Adipocyte (in vitro differentiated cells): ENCODE data around the gene GPR137B.
"Not testable (repeated sequence)": the region's sequence is repeated elsewhere in the genome, so short reads cannot be mapped to it uniquely, and the experiment has no call there.

Experiments
- DNase-seq: peaks from one replicate; pipeline ENCODE4 v3.0.0-alpha.2; 2015; ENCODE audit warnings: low read depth
- H3K27me3 ChIP-seq: replicated peaks from 2 replicates; pipeline ENCODE4 v1.7.0; 2013; ENCODE audit warnings: mild to moderate bottlenecking, low read length, moderate library complexity; ENCODE audit not compliant: control insufficient read depth, insufficient read depth
- H3K36me3 ChIP-seq: 2 replicates; pipeline ENCODE4 v1.7.0; 2013; ENCODE audit warnings: low read length, mild to moderate bottlenecking, moderate library complexity; ENCODE audit not compliant: control insufficient read depth, insufficient read depth, severe bottlenecking
- H3K4me1 ChIP-seq: 2 replicates; pipeline ENCODE4 v1.7.0; 2013; ENCODE audit warnings: mild to moderate bottlenecking, low read length, moderate library complexity; ENCODE audit not compliant: control insufficient read depth, insufficient read depth
- H3K4me3 ChIP-seq: 2 replicates; pipeline ENCODE4 v1.7.0; 2013; ENCODE audit warnings: mild to moderate bottlenecking, low read length, moderate library complexity
- H3K9ac ChIP-seq: 2 replicates; pipeline ENCODE4 v1.7.0; 2013; ENCODE audit warnings: mild to moderate bottlenecking, low read length, moderate library complexity
- H3K9me3 ChIP-seq: 2 replicates; pipeline ENCODE4 v1.7.0; 2013; ENCODE audit warnings: mild to moderate bottlenecking, low read length, moderate library complexity; ENCODE audit not compliant: control insufficient read depth

Gene GPR137B

GRCh38 chr1:236185687-236186086, 43.3 kb downstream of the GPR137B start:
- Histone ChIP-seq H3K4me3 (no peak overlapping the region), H3K27me3 (no peaks in the 10 kb centered on the region), H3K9ac (no peak overlapping the region), H3K9me3 (no peaks in the 10 kb centered on the region), H3K4me1 (no peaks in the 10 kb centered on the region), H3K36me3 (peaks cover 18% of the 10 kb centered on the region)
- DNase-seq, result no peak

- not testable (repeated sequence) for H3K4me3 ChIP-seq, H3K4me1 ChIP-seq, DNase-seq, H3K27me3 ChIP-seq, H3K9ac ChIP-seq, H3K9me3 ChIP-seq
- peaks cover 11% of the 10 kb centered on the region for H3K36me3 ChIP-seq
Measured at GRCh38 chr1:236186471-236186870, 44.1 kb downstream of the GPR137B start.

- not testable (repeated sequence) for DNase-seq, H3K4me1 ChIP-seq
Measured at GRCh38 chr1:236188084-236188483, 45.7 kb downstream of the GPR137B start.

GRCh38 chr1:236193184-236193583, 50.8 kb downstream of the GPR137B start:
- Histone ChIP-seq H3K27me3 (no peaks in the 10 kb centered on the region), H3K9ac (no peak overlapping the region), H3K36me3 (peaks cover 3% of the 10 kb centered on the region), H3K9me3 (no peaks in the 10 kb centered on the region), H3K4me1 (no peaks in the 10 kb centered on the region), H3K4me3 (no peak overlapping the region)
- no peak for DNase-seq

More at GRCh38 chr1:236188084-236188483, 45.7 kb downstream of the GPR137B start:
- H3K36me3 ChIP-seq, H3K9me3 ChIP-seq, H3K27me3 ChIP-seq, H3K4me3 ChIP-seq, H3K9ac ChIP-seq: not testable (repeated sequence)

GRCh38 chr1:236200925-236201324, 58.6 kb downstream of the GPR137B start:
- H3K4me3 ChIP-seq, result no peak overlapping the region

GRCh38 chr1:236201786-236202185, 59.4 kb downstream of the GPR137B start:
- Histone ChIP-seq H3K9ac (no peak overlapping the region), H3K4me1 (peaks cover 4% of the 10 kb centered on the region), H3K9me3 (peaks cover 16% of the 10 kb centered on the region), H3K4me3 (no peak overlapping the region), H3K36me3 (peaks cover 21% of the 10 kb centered on the region), H3K27me3 (no peaks in the 10 kb centered on the region)
- DNase-seq, result no peak

More at GRCh38 chr1:236200925-236201324, 58.6 kb downstream of the GPR137B start:
- Histone ChIP-seq H3K9me3 (peaks cover 16% of the 10 kb centered on the region), H3K27me3 (no peaks in the 10 kb centered on the region), H3K4me1 (peaks cover 4% of the 10 kb centered on the region), H3K36me3 (peaks cover 13% of the 10 kb centered on the region), H3K9ac (no peak overlapping the region)
- no peak for DNase-seq

- peaks cover 16% of the 10 kb centered on the region for H3K9me3 ChIP-seq
- H3K9ac ChIP-seq, result no peak overlapping the region
- H3K36me3 ChIP-seq, result peaks cover 21% of the 10 kb centered on the region
- no peaks in the 10 kb centered on the region for H3K27me3 ChIP-seq
- peaks cover 4% of the 10 kb centered on the region for H3K4me1 ChIP-seq
- H3K4me3 ChIP-seq, result no peak overlapping the region
- DNase-seq, result no peak
Measured at GRCh38 chr1:236204039-236204438, 61.7 kb downstream of the GPR137B start.

- H3K9ac ChIP-seq, result no peak overlapping the region
- peaks cover 25% of the 10 kb centered on the region for H3K36me3 ChIP-seq
- H3K27me3 ChIP-seq, result no peaks in the 10 kb centered on the region
- no peak for DNase-seq
- H3K4me3 ChIP-seq, result no peak overlapping the region
- peaks cover 4% of the 10 kb centered on the region for H3K4me1 ChIP-seq
- H3K9me3 ChIP-seq, result peaks cover 16% of the 10 kb centered on the region
Measured at GRCh38 chr1:236204656-236205055, 62.3 kb downstream of the GPR137B start.

- peaks cover 18% of the 10 kb centered on the region for H3K36me3 ChIP-seq
- DNase-seq, result no peak
- no peak overlapping the region for H3K9ac ChIP-seq
- H3K4me3 ChIP-seq, result no peak overlapping the region
- H3K9me3 ChIP-seq, result peaks cover 4% of the 10 kb centered on the region
- peaks cover 4% of the 10 kb centered on the region for H3K4me1 ChIP-seq
- H3K27me3 ChIP-seq, result no peaks in the 10 kb centered on the region
Measured at GRCh38 chr1:236206548-236206947, 64.2 kb downstream of the GPR137B start.

GRCh38 chr1:236207121-236207520, 64.8 kb downstream of the GPR137B start:
- Histone ChIP-seq H3K4me3 (no peak overlapping the region), H3K27me3 (no peaks in the 10 kb centered on the region), H3K9me3 (no peaks in the 10 kb centered on the region), H3K36me3 (peaks cover 18% of the 10 kb centered on the region), H3K4me1 (peaks cover 4% of the 10 kb centered on the region), H3K9ac (no peak overlapping the region)
- DNase-seq, result no peak

- Histone ChIP-seq H3K27me3 (no peaks in the 10 kb centered on the region), H3K4me3 (no peak overlapping the region), H3K36me3 (peaks cover 13% of the 10 kb centered on the region), H3K9me3 (no peaks in the 10 kb centered on the region), H3K9ac (no peak overlapping the region), H3K4me1 (peaks cover 4% of the 10 kb centered on the region)
- no peak for DNase-seq
Measured at GRCh38 chr1:236207569-236207968, 65.2 kb downstream of the GPR137B start.

- H3K4me3 ChIP-seq, result no peak overlapping the region
- no peaks in the 10 kb centered on the region for H3K9me3 ChIP-seq
- H3K9ac ChIP-seq, result no peak overlapping the region
- DNase-seq, result no peak
- no peaks in the 10 kb centered on the region for H3K27me3 ChIP-seq
- peaks cover 13% of the 10 kb centered on the region for H3K36me3 ChIP-seq
- H3K4me1 ChIP-seq, result no peaks in the 10 kb centered on the region
Measured at GRCh38 chr1:236209185-236209584, 66.8 kb downstream of the GPR137B start.
